RKO (cell line): ENCODE results near the gene RAD21L1.

Source experiments
- DNase-seq: peaks from one replicate; pipeline ENCODE4 v3.0.0-alpha.2; 2016; ENCODE audit warnings: low spot score

Gene RAD21L1

GRCh38 chr20:1272368-1273100 lies 46.7 kb downstream of the RAD21L1 start:
- no peak for DNase-seq

GRCh38 chr20:1273366-1273765 lies 47.5 kb downstream of the RAD21L1 start:
- DNase-seq: no peak

- no peak for DNase-seq
These were observed 48.9 kb downstream of the RAD21L1 start for GRCh38 chr20:1274485-1275311.

- DNase-seq: no peak
These were observed 50.1 kb downstream of the RAD21L1 start for GRCh38 chr20:1275919-1276318.

- no peak for DNase-seq
These were observed 51.9 kb downstream of the RAD21L1 start for GRCh38 chr20:1277529-1278322.

GRCh38 chr20:1278993-1279392 lies 53.1 kb downstream of the RAD21L1 start:
- no peak for DNase-seq

- no peak for DNase-seq
These were observed 54.6 kb downstream of the RAD21L1 start for GRCh38 chr20:1280195-1281102.

- DNase-seq: no peak
These were observed 55.6 kb downstream of the RAD21L1 start for GRCh38 chr20:1281279-1282057.

- DNase-seq: no peak
These were observed 57.1 kb downstream of the RAD21L1 start for GRCh38 chr20:1282966-1283365.

- DNase-seq: no peak
These were observed 58.0 kb downstream of the RAD21L1 start for GRCh38 chr20:1283522-1284510.

GRCh38 chr20:1286267-1287024 lies 60.6 kb downstream of the RAD21L1 start:
- DNase-seq: no peak

GRCh38 chr20:1287306-1287705 lies 61.5 kb downstream of the RAD21L1 start:
- no peak for DNase-seq

GRCh38 chr20:1287787-1288569 lies 62.1 kb downstream of the RAD21L1 start:
- no peak for DNase-seq

GRCh38 chr20:1291191-1291741 lies 65.4 kb downstream of the RAD21L1 start:
- DNase-seq: no peak

- DNase-seq: no peak
These were observed 66.8 kb downstream of the RAD21L1 start for GRCh38 chr20:1292620-1293019.

- no peak for DNase-seq
These were observed 68.0 kb downstream of the RAD21L1 start for GRCh38 chr20:1293641-1294379.

- no peak for DNase-seq
These were observed 68.7 kb downstream of the RAD21L1 start for GRCh38 chr20:1294497-1294896.
